ENCODE measurements around the gene P2RX4. TPM values are rescaled to one million over a fixed set of nuclear protein-coding genes. Genes with fewer than 3 reads are reported as not detected.

The P2RX4 gene
- total RNA-seq, 2 donors from 2014 or later = 63.2 to 103 TPM

DNA sequence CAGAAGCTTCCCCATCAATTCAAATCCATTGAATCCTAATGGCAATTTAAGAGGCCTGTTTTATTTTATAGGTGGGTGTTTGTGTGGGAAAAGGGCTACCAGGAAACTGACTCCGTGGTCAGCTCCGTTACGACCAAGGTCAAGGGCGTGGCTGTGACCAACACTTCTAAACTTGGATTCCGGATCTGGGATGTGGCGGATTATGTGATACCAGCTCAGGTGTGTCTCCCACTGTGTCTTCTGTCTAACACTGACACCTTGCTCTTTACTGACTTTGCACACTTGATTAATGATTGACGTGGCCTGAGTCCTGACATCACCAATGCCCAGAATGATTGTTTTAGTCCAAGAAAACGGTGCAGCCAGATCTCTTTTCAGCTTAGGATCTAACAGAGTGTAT is 7.1 kb downstream of the P2RX4 start:
- H3K4me3 ChIP-seq = no peak overlapping the region
- H3K9me3 ChIP-seq = no peaks in the 10 kb centered on the region
- H3K36me3 ChIP-seq = no peaks in the 10 kb centered on the region
- H3K4me1 ChIP-seq (replicated peaks) = no peaks in the 10 kb centered on the region
- intact Hi-C loops (cut with DNase I) = no loop called here
- WGBS = 79% methylated on average over 8 of the region's 8 CpGs
- no peaks in the 10 kb centered on the region for H3K27me3 ChIP-seq (replicated peaks; ENCODE audit: insufficient read depth)
- TF ChIP-seq, protein P1, sequence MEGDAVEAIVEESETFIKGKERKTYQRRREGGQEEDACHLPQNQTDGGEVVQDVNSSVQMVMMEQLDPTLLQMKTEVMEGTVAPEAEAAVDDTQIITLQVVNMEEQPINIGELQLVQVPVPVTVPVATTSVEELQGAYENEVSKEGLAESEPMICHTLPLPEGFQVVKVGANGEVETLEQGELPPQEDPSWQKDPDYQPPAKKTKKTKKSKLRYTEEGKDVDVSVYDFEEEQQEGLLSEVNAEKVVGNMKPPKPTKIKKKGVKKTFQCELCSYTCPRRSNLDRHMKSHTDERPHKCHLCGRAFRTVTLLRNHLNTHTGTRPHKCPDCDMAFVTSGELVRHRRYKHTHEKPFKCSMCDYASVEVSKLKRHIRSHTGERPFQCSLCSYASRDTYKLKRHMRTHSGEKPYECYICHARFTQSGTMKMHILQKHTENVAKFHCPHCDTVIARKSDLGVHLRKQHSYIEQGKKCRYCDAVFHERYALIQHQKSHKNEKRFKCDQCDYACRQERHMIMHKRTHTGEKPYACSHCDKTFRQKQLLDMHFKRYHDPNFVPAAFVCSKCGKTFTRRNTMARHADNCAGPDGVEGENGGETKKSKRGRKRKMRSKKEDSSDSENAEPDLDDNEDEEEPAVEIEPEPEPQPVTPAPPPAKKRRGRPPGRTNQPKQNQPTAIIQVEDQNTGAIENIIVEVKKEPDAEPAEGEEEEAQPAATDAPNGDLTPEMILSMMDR (IDR thresholded peaks at IDR 0.05) = no peak
- TF ChIP-seq POLR2AphosphoS5 (IDR thresholded peaks at IDR 0.05) (no peak), POLR2A (IDR thresholded peaks at IDR 0.05) (no peak)
- no peak for DNase-seq (ENCODE audit: low spot score)
- no peak overlapping the region for H3K27ac ChIP-seq

DNA sequence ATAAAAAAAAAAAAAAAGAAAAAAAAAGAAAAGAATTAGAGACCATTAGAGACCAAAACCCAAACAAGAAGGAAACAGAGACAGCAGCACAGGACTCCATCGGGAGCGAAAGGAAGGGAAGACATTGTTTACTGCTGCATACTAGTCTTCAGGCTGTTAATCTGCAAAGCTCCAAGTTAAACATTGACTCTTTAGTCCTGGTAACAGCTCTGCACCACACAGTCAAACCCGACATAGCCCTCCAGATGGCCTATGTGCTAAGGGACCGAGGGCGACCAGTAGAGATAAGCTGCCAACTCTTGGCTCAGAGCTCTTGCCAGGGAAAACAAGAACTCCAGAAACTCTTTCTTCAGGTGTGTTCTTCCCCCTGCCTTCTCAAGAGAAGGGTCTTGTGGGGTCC is 7.8 kb downstream of the P2RX4 start:
- DNase-seq (ENCODE audit: low spot score) = no peak
- no peak for TF ChIP-seq POLR2AphosphoS5 (IDR thresholded peaks at IDR 0.05)
- no peaks in the 10 kb centered on the region for H3K27me3 ChIP-seq (replicated peaks; ENCODE audit: insufficient read depth)
- no peaks in the 10 kb centered on the region for H3K4me1 ChIP-seq (replicated peaks)
- H3K9me3 ChIP-seq = no peaks in the 10 kb centered on the region
- H3K27ac ChIP-seq = no peak overlapping the region
- H3K36me3 ChIP-seq = no peaks in the 10 kb centered on the region
- H3K4me3 ChIP-seq = no peak overlapping the region
- intact Hi-C loops (cut with DNase I) = no loop called here
- 83% methylated on average over 5 of the region's 5 CpGs for WGBS

DNA sequence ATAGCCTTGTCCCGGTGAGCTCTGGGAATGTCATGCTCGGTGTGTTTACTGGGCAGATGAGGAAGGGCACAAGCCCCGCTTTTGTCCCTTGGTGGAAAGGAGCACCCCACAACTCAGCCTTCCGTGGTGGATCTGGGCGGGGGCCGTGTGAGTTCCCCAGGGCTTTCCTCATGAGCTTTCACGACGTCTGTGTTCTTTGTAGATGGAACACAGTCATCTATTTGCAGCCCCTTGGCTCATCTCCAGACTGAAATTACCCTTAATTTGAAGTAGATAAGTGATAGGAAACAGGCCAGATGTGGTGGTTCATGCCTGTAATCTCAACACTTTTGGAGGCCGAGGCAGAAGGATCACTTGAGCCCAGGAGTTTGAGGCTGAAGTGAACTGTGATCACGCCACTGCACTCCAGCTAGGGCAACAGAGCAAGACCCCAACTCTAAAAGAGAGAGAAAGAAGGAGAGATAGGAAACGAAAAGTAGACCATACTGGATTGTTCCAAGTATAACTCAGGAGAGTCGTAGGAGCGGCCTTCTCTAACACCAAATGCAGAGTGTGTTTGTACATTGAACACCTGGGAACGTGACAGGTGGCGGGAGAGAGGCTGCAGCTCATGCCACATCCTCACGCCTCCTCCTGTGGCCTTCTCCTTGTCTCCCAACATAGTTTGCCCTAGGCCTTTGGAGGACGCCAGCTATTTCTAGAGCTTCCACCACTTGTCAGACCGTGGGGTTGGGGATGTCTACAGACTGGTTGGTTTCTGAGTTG is 8.8 kb downstream of the P2RX4 start:
- Histone ChIP-seq H3K9me3 (no peaks in the 10 kb centered on the region), H3K4me3 (no peak overlapping the region), H3K27ac (no peak overlapping the region), H3K27me3 (replicated peaks; ENCODE audit: insufficient read depth) (no peaks in the 10 kb centered on the region), H3K4me1 (replicated peaks) (no peaks in the 10 kb centered on the region), H3K36me3 (no peaks in the 10 kb centered on the region)
- intact Hi-C loops (cut with DNase I) = no loop called here
- no peak for DNase-seq (ENCODE audit: low spot score)
- WGBS = 87% methylated on average over 18 of the region's 18 CpGs
- TF ChIP-seq POLR2A (IDR thresholded peaks at IDR 0.05) = no peak
- no peak for TF ChIP-seq POLR2AphosphoS5 (IDR thresholded peaks at IDR 0.05)
- TF ChIP-seq, protein P1 (IDR thresholded peaks at IDR 0.05) = no peak

DNA sequence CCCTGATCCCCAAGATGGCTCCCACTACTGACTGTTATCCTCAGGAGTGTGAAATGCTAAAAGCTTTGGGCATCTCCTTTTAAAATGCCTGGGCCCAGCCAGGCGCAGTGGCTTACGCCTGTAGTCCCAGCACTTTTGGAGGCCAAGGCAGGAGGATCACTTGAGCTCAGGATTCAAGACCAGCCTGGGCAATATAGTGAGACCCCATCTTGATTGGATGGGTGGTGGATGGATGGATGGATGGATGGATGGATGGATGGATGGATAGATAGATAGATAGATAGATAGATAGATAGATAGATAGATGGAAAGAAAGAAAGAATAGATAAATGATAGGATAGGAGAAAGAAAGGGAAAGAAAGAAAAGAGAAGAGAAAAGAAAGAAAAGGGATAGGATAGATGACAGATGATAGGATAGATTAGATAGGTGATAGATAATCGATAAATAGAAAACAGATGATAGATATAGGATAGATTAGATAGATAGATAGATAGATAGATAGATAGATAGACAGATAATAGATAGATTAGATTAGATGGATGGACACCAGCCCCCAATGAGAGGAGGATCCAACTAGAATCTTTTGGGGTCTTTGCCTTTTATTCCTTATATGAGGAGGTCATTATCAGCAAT is 9.5 kb downstream of the P2RX4 start:
- WGBS = 90% methylated on average over 3 of the region's 3 CpGs
- Histone ChIP-seq H3K4me3 (no peak overlapping the region), H3K27me3 (replicated peaks; ENCODE audit: insufficient read depth) (no peaks in the 10 kb centered on the region), H3K9me3 (no peaks in the 10 kb centered on the region), H3K4me1 (replicated peaks) (no peaks in the 10 kb centered on the region), H3K36me3 (no peaks in the 10 kb centered on the region), H3K27ac (no peak overlapping the region)
- TF ChIP-seq POLR2A (IDR thresholded peaks at IDR 0.05) (no peak), POLR2AphosphoS5 (IDR thresholded peaks at IDR 0.05) (no peak)
- TF ChIP-seq, protein P1 (IDR thresholded peaks at IDR 0.05) = no peak
- DNase-seq (ENCODE audit: low spot score) = no peak
- intact Hi-C loops (cut with DNase I) = no loop called here

DNA sequence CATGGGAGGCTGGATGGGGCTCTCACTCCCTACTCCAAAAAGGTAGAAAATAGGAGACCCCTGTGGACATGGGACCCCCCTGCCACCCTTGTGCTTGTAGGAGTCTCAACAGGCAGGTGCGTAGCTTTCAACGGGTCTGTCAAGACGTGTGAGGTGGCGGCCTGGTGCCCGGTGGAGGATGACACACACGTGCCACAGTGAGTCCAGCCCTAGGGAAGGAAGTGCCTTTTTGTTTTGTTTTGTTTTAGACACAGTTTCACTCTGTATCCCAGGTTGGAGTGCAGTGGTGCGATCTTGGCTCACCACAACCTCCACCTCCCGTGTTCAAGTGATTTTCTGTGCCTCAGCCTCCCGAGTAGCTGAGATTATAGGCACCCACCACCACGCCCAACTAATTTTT is 12.9 kb downstream of the P2RX4 start:
- Histone ChIP-seq H3K36me3 (no peaks in the 10 kb centered on the region), H3K9me3 (no peaks in the 10 kb centered on the region), H3K4me1 (replicated peaks) (peaks cover 3% of the 10 kb centered on the region), H3K27ac (no peak overlapping the region), H3K27me3 (replicated peaks; ENCODE audit: insufficient read depth) (no peaks in the 10 kb centered on the region), H3K4me3 (no peak overlapping the region)
- WGBS = 93% methylated on average over 10 of the region's 10 CpGs
- no peak for TF ChIP-seq POLR2AphosphoS5 (IDR thresholded peaks at IDR 0.05)
- TF ChIP-seq POLR2A (IDR thresholded peaks at IDR 0.05) = no peak
- TF ChIP-seq, protein P1 (IDR thresholded peaks at IDR 0.05) = no peak
- intact Hi-C loops (cut with DNase I) = no loop called here
- no peak for DNase-seq (ENCODE audit: low spot score)
